GM12878 (cell line): ENCODE data around the gene DRAP1. TPM values are rescaled to one million over a fixed set of nuclear protein-coding genes. Genes with fewer than 3 reads are reported as not detected.
A peak's percentile ranks its signal among the peaks of the same experiment; 100 is the strongest.

Source experiments
- EP300 ChIP-seq, 2 experiments: fragments of 150-350 bp in 1 of 2; IDR thresholded peaks; 2 replicates each; pipeline ENCODE4 v1.6.1; 2011 to 2012; ENCODE audit warnings: low read depth in 2 of 2, low read length in 2 of 2, borderline replicate concordance in 1 of 2, improper control_type of control experiment in 1 of 2, inconsistent platforms in 1 of 2; ENCODE audit not compliant: control insufficient read depth in 1 of 2
- EZH2 ChIP-seq: IDR thresholded peaks from 2 replicates; pipeline ENCODE4 v1.6.1; 2012; ENCODE audit warnings: low read depth, mild to moderate bottlenecking, control low read depth, inconsistent platforms, low read length, borderline replicate concordance; ENCODE audit not compliant: control insufficient read depth
- GATAD2B ChIP-seq: fragments of 450-650 bp; conservative IDR thresholded peaks from 2 replicates; pipeline ENCODE4 v1.6.1; 2017; ENCODE audit warnings: low read depth, mild to moderate bottlenecking, moderate library complexity
- NBN ChIP-seq: fragments of 450-650 bp; IDR thresholded peaks from 2 replicates; pipeline ENCODE4 v1.6.1; 2016
- POLR2AphosphoS5 ChIP-seq: IDR thresholded peaks from 2 replicates; pipeline ENCODE4 v1.6.1; 2011; ENCODE audit warnings: mild to moderate bottlenecking, low read length, inconsistent platforms
- RUNX3 ChIP-seq: IDR thresholded peaks from 2 replicates; pipeline ENCODE4 v1.6.1; 2012; ENCODE audit warnings: low read length, inconsistent platforms
- SIN3A ChIP-seq: IDR thresholded peaks from 2 replicates; pipeline ENCODE4 v1.6.1; 2012; ENCODE audit warnings: low read depth, low read length, improper control_type of control experiment
- SIX5 ChIP-seq: IDR thresholded peaks from 2 replicates; pipeline ENCODE4 v1.6.1; 2011; ENCODE audit warnings: mild to moderate bottlenecking, low read depth, low read length, moderate library complexity; ENCODE audit not compliant: severe bottlenecking
- SUPT20H ChIP-seq: IDR thresholded peaks from 2 replicates; pipeline ENCODE4 v1.6.1; 2011; ENCODE audit warnings: low read depth, mild to moderate bottlenecking, low read length, moderate library complexity, borderline replicate concordance; ENCODE audit not compliant: control insufficient read depth
- WRNIP1 ChIP-seq: IDR thresholded peaks from 2 replicates; pipeline ENCODE4 v1.6.1; 2011; ENCODE audit warnings: low read depth, low read length, improper control_type of control experiment, borderline replicate concordance
- ZBED1 ChIP-seq: IDR thresholded peaks from 2 replicates; pipeline ENCODE4 v1.6.1; 2016; ENCODE audit warnings: borderline replicate concordance
- ZNF24 ChIP-seq: fragments of 450-650 bp; IDR thresholded peaks from 2 replicates; pipeline ENCODE4 v1.6.1; 2017; ENCODE audit warnings: antibody characterized with exemption, mild to moderate bottlenecking
- polyA plus RNA-seq, 11 experiments: library from polyadenylated mRNA; depleted of rRNA in 4 of 11; unstranded in 6 of 11; stranded (reverse) in 5 of 11; fragments of >200 nt; fragmentation: Nextera tagmentation in 4 of 11; fragmentation: Illumina TruSeq in 1 of 11; extraction: Ambion mirVana in 4 of 11; extraction: Trizol in 1 of 11; gene quantifications; 1 replicate in 1 of 11; 2 replicates in 10 of 11; pipeline versions ENCODE4 v1.2.1 to v1.2.3, GENCODE V29; 2011 to 2016; ENCODE audit warnings: inconsistent platforms in 2 of 11, missing spikeins in 2 of 11, low read depth in 1 of 11
- total RNA-seq, 4 experiments: library from RNA; depleted of rRNA in 3 of 4; stranded (reverse); fragments of >200 nt in 3 of 4; fragmentation: Illumina TruSeq in 1 of 4; extraction: Trizol in 1 of 4; gene quantifications; 2 replicates each; pipeline versions ENCODE4 v1.2.1 to v1.2.3, GENCODE V29; 2013 to 2021
- TF ChIP-seq, protein P1 (sequence below): IDR thresholded peaks from 2 replicates; pipeline ENCODE4 v1.6.1; 2011; ENCODE audit warnings: low read depth, low read length, improper control_type of control experiment, borderline replicate concordance
- TF ChIP-seq, protein P2 (sequence below): fragments of 450-650 bp; IDR thresholded peaks from 2 replicates; pipeline ENCODE4 v1.6.1; 2016; ENCODE audit warnings: mild to moderate bottlenecking, moderate library complexity, borderline replicate concordance
- TF ChIP-seq, protein P3 (sequence below): fragments of 450-650 bp; IDR thresholded peaks from 2 replicates; pipeline ENCODE4 v1.6.1; 2018; ENCODE audit warnings: borderline replicate concordance, mild to moderate bottlenecking; ENCODE audit not compliant: partially characterized antibody
- TF ChIP-seq, protein P4 (sequence below): fragments of 450-650 bp; IDR thresholded peaks from 2 replicates; pipeline ENCODE4 v1.6.1; 2017; ENCODE audit warnings: antibody characterized with exemption, mild to moderate bottlenecking, moderate library complexity

DRAP1 gene
- total and polyA plus RNA-seq, 10 of the 15 experiments (the other 5 are each of a cell fraction or from before 2014, with no cell fraction given): 9.4 to 163 (median 114) TPM

DNA sequence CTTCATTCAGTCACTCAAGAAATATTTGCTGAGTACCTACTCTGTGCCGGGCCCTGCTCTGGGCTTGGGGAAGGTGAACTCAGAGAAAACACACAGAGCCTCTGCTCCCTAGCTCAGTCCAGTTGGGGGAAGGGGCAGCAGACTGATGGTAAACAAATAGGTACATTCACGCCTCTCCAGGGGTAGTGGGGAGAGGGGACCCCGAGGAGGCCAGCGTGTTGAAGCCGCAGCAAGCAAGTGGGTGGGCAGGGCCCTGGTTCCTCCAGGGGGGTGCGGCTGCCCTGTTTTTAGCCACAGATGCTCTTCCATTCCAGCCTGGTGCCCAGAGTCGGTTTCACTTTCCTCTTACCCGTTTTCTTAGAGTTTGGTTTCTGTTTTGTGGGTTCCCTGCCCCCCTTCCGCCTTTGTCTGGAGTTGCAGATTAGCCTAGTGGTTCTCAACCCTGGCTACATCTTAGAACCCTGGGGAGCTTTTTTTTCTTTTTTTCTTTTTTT, 8.7 kb downstream of the DRAP1 start (continued):
- TF ChIP-seq SIX5: no peak
- TF ChIP-seq ZNF24: no peak
- no peak for TF ChIP-seq ZBED1
- TF ChIP-seq, protein P1, sequence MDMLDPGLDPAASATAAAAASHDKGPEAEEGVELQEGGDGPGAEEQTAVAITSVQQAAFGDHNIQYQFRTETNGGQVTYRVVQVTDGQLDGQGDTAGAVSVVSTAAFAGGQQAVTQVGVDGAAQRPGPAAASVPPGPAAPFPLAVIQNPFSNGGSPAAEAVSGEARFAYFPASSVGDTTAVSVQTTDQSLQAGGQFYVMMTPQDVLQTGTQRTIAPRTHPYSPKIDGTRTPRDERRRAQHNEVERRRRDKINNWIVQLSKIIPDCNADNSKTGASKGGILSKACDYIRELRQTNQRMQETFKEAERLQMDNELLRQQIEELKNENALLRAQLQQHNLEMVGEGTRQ: no peak
- peak; percentile 38 to 58; a peak in 1 of 4 replicates for TF ChIP-seq EP300 (IDR thresholded peaks at IDR 0.05; ENCODE audit: borderline replicate concordance in 1 of 2, control insufficient read depth in 1 of 2, low read depth in 2 of 2, low read length in 2 of 2)
- no peak for TF ChIP-seq EZH2
- TF ChIP-seq, protein P2, sequence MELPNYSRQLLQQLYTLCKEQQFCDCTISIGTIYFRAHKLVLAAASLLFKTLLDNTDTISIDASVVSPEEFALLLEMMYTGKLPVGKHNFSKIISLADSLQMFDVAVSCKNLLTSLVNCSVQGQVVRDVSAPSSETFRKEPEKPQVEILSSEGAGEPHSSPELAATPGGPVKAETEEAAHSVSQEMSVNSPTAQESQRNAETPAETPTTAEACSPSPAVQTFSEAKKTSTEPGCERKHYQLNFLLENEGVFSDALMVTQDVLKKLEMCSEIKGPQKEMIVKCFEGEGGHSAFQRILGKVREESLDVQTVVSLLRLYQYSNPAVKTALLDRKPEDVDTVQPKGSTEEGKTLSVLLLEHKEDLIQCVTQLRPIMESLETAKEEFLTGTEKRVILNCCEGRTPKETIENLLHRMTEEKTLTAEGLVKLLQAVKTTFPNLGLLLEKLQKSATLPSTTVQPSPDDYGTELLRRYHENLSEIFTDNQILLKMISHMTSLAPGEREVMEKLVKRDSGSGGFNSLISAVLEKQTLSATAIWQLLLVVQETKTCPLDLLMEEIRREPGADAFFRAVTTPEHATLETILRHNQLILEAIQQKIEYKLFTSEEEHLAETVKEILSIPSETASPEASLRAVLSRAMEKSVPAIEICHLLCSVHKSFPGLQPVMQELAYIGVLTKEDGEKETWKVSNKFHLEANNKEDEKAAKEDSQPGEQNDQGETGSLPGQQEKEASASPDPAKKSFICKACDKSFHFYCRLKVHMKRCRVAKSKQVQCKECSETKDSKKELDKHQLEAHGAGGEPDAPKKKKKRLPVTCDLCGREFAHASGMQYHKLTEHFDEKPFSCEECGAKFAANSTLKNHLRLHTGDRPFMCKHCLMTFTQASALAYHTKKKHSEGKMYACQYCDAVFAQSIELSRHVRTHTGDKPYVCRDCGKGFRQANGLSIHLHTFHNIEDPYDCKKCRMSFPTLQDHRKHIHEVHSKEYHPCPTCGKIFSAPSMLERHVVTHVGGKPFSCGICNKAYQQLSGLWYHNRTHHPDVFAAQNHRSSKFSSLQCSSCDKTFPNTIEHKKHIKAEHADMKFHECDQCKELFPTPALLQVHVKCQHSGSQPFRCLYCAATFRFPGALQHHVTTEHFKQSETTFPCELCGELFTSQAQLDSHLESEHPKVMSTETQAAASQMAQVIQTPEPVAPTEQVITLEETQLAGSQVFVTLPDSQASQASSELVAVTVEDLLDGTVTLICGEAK: 0 out of 2 replicates have a peak, but pooled peaks have one; percentile 11
- peak; percentile 94 for TF ChIP-seq NBN
- no peak for TF ChIP-seq WRNIP1
- TF ChIP-seq RUNX3: peak; percentile 92
- TF ChIP-seq SUPT20H: no peak
- TF ChIP-seq SIN3A: peak; percentile 33; the same call in 1 of the 2 replicates
- TF ChIP-seq, protein P3, sequence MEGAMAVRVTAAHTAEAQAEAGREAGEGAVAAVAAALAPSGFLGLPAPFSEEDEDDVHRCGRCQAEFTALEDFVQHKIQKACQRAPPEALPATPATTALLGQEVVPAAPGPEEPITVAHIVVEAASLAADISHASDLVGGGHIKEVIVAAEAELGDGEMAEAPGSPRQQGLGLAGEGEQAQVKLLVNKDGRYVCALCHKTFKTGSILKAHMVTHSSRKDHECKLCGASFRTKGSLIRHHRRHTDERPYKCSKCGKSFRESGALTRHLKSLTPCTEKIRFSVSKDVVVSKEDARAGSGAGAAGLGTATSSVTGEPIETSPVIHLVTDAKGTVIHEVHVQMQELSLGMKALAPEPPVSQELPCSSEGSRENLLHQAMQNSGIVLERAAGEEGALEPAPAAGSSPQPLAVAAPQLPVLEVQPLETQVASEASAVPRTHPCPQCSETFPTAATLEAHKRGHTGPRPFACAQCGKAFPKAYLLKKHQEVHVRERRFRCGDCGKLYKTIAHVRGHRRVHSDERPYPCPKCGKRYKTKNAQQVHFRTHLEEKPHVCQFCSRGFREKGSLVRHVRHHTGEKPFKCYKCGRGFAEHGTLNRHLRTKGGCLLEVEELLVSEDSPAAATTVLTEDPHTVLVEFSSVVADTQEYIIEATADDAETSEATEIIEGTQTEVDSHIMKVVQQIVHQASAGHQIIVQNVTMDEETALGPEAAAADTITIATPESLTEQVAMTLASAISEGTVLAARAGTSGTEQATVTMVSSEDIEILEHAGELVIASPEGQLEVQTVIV: no peak
- TF ChIP-seq POLR2AphosphoS5: peak; percentile 47; the same call in 1 of the 2 replicates
- TF ChIP-seq GATAD2B: 0 out of 2 replicates have a peak, but pooled peaks have one; percentile 54
- TF ChIP-seq, protein P4, sequence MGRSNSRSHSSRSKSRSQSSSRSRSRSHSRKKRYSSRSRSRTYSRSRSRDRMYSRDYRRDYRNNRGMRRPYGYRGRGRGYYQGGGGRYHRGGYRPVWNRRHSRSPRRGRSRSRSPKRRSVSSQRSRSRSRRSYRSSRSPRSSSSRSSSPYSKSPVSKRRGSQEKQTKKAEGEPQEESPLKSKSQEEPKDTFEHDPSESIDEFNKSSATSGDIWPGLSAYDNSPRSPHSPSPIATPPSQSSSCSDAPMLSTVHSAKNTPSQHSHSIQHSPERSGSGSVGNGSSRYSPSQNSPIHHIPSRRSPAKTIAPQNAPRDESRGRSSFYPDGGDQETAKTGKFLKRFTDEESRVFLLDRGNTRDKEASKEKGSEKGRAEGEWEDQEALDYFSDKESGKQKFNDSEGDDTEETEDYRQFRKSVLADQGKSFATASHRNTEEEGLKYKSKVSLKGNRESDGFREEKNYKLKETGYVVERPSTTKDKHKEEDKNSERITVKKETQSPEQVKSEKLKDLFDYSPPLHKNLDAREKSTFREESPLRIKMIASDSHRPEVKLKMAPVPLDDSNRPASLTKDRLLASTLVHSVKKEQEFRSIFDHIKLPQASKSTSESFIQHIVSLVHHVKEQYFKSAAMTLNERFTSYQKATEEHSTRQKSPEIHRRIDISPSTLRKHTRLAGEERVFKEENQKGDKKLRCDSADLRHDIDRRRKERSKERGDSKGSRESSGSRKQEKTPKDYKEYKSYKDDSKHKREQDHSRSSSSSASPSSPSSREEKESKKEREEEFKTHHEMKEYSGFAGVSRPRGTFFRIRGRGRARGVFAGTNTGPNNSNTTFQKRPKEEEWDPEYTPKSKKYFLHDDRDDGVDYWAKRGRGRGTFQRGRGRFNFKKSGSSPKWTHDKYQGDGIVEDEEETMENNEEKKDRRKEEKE: no peak
